Camera-type eye (tissue), 1 donor: ENCODE results near the gene ZNF768. TPM values are rescaled to one million over a fixed set of nuclear protein-coding genes. Genes with fewer than 3 reads are reported as not detected.

Source experiments
- total RNA-seq: library from RNA; depleted of rRNA; stranded (reverse); fragments of >200 nt; gene quantifications from one replicate; pipeline ENCODE4 v1.2.3, GENCODE V29; 2014

ZNF768 gene
- 26.4 TPM for total RNA-seq

GRCh38 chr16:30526137-30526822 lies at the start of gene ZNF768:
TSS of gene ZNF768 (minus strand) at chr16:30526566. CDS start at chr16:30526413, 153 bp downstream.

GRCh38 chr16:30571445-30572322 lies 45.3 kb upstream of the ZNF768 start, which contains the start of gene ZNF688:
TSS of gene ZNF688 (minus strand) at chr16:30571714. CDS start at chr16:30571629, 85 bp downstream.

GRCh38 chr16:30557957-30558788 lies 31.8 kb upstream of the ZNF768 start, which contains the start of gene ZNF764:
TSS of gene ZNF764 (minus strand) at chr16:30558374. CDS start at chr16:30558182, 192 bp downstream.

GRCh38 chr16:30534368-30535105 lies 8.2 kb upstream of the ZNF768 start, which contains the start of gene ZNF747:
TSS of gene ZNF747 (minus strand) at chr16:30534858. CDS start at chr16:30534679, 179 bp downstream.

Other genes starting within 250 kb of the ZNF768 start
- gene CD2BP2, start 171.3 kb downstream of the ZNF768 start, total RNA-seq, result 38.5 TPM
- gene TBC1D10B, start 156.1 kb downstream of the ZNF768 start, total RNA-seq, result 38.1 TPM
- gene MYL11, start 151.8 kb downstream of the ZNF768 start, total RNA-seq, result 194 TPM
- gene SEPTIN1, start 144.0 kb downstream of the ZNF768 start, total RNA-seq, result 0.44 TPM
- 18.3 TPM for gene ZNF48, start 131.1 kb downstream of the ZNF768 start, total RNA-seq
- 8.4 TPM for gene ZNF771, start 119.0 kb downstream of the ZNF768 start, total RNA-seq
- gene DCTPP1, start 96.5 kb downstream of the ZNF768 start, total RNA-seq, result 20.0 TPM
- 17.2 TPM for gene SEPHS2, start 80.7 kb downstream of the ZNF768 start, total RNA-seq
- gene ITGAL, start 53.8 kb downstream of the ZNF768 start, total RNA-seq, result 3.8 TPM
- gene ZNF747, start 8.3 kb upstream of the ZNF768 start, total RNA-seq, result 18.6 TPM
- gene ZNF764, start 31.8 kb upstream of the ZNF768 start, total RNA-seq, result 17.8 TPM
- gene ZNF688, start 45.1 kb upstream of the ZNF768 start, total RNA-seq, result 9.2 TPM
- gene ZNF785, start 59.1 kb upstream of the ZNF768 start, total RNA-seq, result 30.5 TPM
- gene ZNF689, start 83.8 kb upstream of the ZNF768 start, total RNA-seq, result 8.2 TPM
- 26.1 TPM for gene PRR14, start 124.4 kb upstream of the ZNF768 start, total RNA-seq
- gene FBRS, start 131.9 kb upstream of the ZNF768 start, total RNA-seq, result 30.7 TPM
- 58.9 TPM for gene SRCAP, start 172.6 kb upstream of the ZNF768 start, total RNA-seq
- 10.8 TPM for gene PHKG2, start 221.9 kb upstream of the ZNF768 start, total RNA-seq
- 4.6 TPM for gene CFAP119, start 235.5 kb upstream of the ZNF768 start, total RNA-seq
- gene RNF40, start 235.8 kb upstream of the ZNF768 start, total RNA-seq, result 148 TPM